ENCODE results near the gene MCM9.

DNA sequence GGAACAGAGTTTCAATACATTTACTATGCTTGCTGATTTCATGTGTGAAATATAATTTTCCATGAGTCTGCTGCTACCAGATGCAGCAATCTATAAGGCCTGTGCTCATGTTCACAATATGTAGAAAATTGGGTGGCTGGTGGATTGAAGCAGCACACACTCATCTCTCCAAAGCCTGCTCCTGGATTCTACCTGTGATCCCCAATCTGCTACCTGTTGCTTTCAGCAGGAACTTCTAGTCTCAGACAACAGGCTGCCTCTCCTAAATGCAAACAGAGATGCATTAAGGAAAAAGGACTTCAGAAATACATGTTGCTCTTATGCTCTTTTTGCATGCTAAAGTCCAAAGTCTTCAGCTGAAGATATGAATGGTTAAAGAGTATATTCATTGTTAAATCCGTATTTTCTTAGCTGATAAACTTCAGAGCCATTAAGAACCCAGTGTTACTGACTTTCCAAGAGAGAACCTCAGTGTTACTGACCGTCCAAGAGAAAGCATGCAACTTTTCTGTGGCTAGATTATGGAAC is 30.9 kb upstream of the MCM9 start:
- TF ChIP-seq, protein P1, sequence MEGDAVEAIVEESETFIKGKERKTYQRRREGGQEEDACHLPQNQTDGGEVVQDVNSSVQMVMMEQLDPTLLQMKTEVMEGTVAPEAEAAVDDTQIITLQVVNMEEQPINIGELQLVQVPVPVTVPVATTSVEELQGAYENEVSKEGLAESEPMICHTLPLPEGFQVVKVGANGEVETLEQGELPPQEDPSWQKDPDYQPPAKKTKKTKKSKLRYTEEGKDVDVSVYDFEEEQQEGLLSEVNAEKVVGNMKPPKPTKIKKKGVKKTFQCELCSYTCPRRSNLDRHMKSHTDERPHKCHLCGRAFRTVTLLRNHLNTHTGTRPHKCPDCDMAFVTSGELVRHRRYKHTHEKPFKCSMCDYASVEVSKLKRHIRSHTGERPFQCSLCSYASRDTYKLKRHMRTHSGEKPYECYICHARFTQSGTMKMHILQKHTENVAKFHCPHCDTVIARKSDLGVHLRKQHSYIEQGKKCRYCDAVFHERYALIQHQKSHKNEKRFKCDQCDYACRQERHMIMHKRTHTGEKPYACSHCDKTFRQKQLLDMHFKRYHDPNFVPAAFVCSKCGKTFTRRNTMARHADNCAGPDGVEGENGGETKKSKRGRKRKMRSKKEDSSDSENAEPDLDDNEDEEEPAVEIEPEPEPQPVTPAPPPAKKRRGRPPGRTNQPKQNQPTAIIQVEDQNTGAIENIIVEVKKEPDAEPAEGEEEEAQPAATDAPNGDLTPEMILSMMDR (IDR thresholded peaks at IDR 0.05), result no peak
- no peak for TF ChIP-seq POLR2A (IDR thresholded peaks at IDR 0.05)

Data from Peyer's patch (tissue), 4 donors.